ENCODE data around the gene JARID2.
A peak's percentile ranks its signal among the peaks of the same experiment; 100 is the strongest.

Gene JARID2

DNA sequence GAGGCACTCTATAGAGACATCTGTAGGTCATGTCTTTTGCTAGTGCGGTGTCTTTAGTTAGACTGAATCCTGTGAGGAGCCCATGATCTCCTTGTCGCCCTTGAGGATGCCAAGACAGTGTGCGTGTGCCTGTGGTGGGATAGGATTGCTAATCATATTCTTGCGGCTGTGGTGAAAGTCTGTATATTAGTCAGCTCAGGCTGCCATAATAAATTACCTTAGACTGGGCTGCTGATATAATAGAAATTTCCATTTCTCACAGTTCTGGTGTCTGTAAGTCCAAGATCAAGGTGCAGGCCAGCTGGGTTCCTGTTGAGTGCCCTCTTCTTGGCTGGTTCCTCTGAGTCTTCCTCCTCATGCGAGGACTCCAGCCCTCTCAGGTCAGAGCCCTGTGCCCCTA is 141.2 kb downstream of the JARID2 start:
- TF ChIP-seq CTCF (IDR thresholded peaks at IDR 0.05; ENCODE audit: low read depth, low read length) = no peak

DNA sequence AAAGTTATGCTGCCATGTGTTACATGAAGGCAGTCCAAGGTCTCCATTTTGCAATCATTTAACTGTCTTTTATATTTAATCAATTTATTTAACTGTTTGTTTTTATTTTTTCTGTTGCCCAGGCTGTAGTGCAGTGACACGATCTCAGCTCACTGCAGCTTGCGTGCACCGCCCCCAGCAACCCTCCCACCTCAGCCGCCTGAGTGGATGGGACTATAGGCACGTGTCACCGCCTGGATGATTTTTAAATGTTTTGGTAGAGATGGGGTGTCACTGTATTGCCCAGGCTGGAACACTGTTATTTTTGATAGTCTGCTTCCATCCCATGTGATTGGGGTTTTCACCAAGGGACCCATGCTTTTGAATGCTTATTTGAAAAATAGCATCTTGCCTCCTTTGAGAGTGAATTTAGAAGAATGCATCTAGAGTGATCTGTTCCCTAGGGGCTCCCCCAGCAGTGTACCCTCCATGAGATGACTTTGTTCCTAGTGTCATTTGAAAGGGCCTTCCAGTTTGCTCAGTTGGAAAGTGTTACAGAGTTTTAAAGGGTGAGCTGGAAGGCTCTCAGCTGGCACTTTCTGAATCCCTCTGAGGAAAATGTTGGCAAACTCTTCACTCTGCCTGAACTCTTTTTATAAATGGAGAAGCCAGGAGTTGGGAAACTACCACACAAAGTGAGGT is 143.4 kb downstream of the JARID2 start:
- no peak overlapping the region for H3K4me3 ChIP-seq (ENCODE audit: low read depth, low read length)
- TF ChIP-seq CTCF (IDR thresholded peaks at IDR 0.05; ENCODE audit: low read depth, low read length) = no peak

More for the DNA sequence above, 141.2 kb downstream of the JARID2 start:
- no peak overlapping the region for H3K4me3 ChIP-seq (ENCODE audit: low read depth, low read length)

- H3K4me3 ChIP-seq (ENCODE audit: low read depth, low read length) = no peak overlapping the region
- TF ChIP-seq CTCF (IDR thresholded peaks at IDR 0.05; ENCODE audit: low read depth, low read length) = peak; percentile 60
These were observed 144.2 kb downstream of the JARID2 start for GRCh38 chr6:15389765-15390723.

DNA sequence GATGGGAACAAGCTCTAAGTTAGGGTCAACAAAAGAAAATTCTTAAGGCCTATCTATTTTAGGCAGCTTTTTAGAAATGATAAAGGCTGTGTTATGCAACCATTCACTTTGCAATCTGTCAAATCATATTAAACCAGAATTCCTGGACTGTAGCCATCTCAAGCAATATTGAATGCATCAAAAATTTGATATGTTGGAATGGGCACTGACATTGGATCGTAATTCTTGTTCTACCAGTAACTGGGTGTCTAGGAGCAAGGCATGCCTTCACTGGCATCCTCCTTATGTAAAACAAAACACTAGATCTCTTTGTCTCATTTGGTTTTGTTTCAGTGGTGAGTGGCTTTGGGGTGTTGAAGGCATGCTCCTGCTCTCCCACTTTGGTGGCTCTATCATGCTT is 145.6 kb downstream of the JARID2 start:
- no peak for TF ChIP-seq CTCF (IDR thresholded peaks at IDR 0.05; ENCODE audit: low read depth, low read length)
- H3K4me3 ChIP-seq (ENCODE audit: low read depth, low read length) = no peak overlapping the region

DNA sequence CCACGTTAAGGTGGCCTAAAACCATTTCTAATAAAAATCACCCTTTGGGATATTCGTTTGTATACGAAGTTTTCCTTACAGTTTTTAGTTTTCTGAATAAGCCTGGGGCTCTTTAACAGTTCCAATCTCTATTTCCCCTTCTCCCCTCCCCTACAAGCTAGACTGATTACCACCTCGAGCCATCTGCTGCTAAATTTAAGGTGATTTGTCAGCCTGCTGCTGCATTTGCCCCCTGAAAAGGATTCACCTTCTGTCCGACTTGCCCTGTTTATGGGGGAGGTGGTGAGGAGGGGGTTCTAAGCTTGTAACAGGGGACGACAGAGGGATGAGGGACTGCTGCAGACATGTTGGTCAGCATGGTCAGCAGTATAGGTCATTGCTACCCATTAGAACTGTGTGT is 146.3 kb downstream of the JARID2 start:
- TF ChIP-seq CTCF (IDR thresholded peaks at IDR 0.05; ENCODE audit: low read depth, low read length) = no peak
- no peak overlapping the region for H3K4me3 ChIP-seq (ENCODE audit: low read depth, low read length)

- H3K4me3 ChIP-seq (ENCODE audit: low read depth, low read length) = no peak overlapping the region
- no peak for TF ChIP-seq CTCF (IDR thresholded peaks at IDR 0.05; ENCODE audit: low read depth, low read length)
These were observed 147.7 kb downstream of the JARID2 start for GRCh38 chr6:15393605-15394004.

- H3K4me3 ChIP-seq (ENCODE audit: low read depth, low read length) = no peak overlapping the region
- TF ChIP-seq CTCF (IDR thresholded peaks at IDR 0.05; ENCODE audit: low read depth, low read length) = no peak
These were observed 149.2 kb downstream of the JARID2 start for GRCh38 chr6:15395087-15395486.
